ENCODE measurements around the gene APBB3.

- TF ChIP-seq ZFP3 (CRISPR knock-in tag; IDR thresholded peaks at IDR 0.05) (no peak), TCF4 (CRISPR knock-in tag; IDR thresholded peaks at IDR 0.05; ENCODE audit: borderline replicate concordance) (no peak), ARNTL (CRISPR knock-in tag; IDR thresholded peaks at IDR 0.05; ENCODE audit: borderline replicate concordance, low read depth) (no peak), CREB5 (CRISPR knock-in tag; IDR thresholded peaks at IDR 0.05; ENCODE audit: low read depth) (no peak), ZFP30 (CRISPR knock-in tag; IDR thresholded peaks at IDR 0.05) (no peak), RARB (CRISPR knock-in tag; IDR thresholded peaks at IDR 0.05) (no peak), PPARA (CRISPR knock-in tag; IDR thresholded peaks at IDR 0.05; ENCODE audit: borderline replicate concordance) (no peak)
- TF ChIP-seq, protein P1, sequence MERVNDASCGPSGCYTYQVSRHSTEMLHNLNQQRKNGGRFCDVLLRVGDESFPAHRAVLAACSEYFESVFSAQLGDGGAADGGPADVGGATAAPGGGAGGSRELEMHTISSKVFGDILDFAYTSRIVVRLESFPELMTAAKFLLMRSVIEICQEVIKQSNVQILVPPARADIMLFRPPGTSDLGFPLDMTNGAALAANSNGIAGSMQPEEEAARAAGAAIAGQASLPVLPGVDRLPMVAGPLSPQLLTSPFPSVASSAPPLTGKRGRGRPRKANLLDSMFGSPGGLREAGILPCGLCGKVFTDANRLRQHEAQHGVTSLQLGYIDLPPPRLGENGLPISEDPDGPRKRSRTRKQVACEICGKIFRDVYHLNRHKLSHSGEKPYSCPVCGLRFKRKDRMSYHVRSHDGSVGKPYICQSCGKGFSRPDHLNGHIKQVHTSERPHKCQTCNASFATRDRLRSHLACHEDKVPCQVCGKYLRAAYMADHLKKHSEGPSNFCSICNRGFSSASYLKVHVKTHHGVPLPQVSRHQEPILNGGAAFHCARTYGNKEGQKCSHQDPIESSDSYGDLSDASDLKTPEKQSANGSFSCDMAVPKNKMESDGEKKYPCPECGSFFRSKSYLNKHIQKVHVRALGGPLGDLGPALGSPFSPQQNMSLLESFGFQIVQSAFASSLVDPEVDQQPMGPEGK (CRISPR knock-in tag; IDR thresholded peaks at IDR 0.05; ENCODE audit: borderline replicate concordance) = no peak
Measured at GRCh38 chr5:140547508-140548299, 16.7 kb downstream of the APBB3 start, which contains the start of gene EIF4EBP3.

Measured in SK-N-SH treated with all-trans-retinoic acid at 6 μM for 48 hours (cell line).